OCI-LY7 (cell line): ENCODE results near the gene PGM3. TPM values are rescaled to one million over a fixed set of nuclear protein-coding genes. Genes with fewer than 3 reads are reported as not detected.

Experiments used
- BruUV-seq: library from RNA; stranded (reverse); fragments of 400-500 nt; replicated peaks from 2 replicates; lab custom pipeline; 2021; lab: Mats Ljungman, UMichigan
- CTCF ChIA-PET: fragments of 300-600 bp; sonication (Branson Sonifier 250); formaldehyde crosslinking; loops from one replicate; lab custom pipeline; 2022; ENCODE audit warnings: antibody characterized with exemption; ENCODE audit not compliant: unreplicated experiment; lab: Charles Lee
- POLR2A ChIA-PET: fragments of 300-600 bp; sonication (Branson Sonifier 250); formaldehyde crosslinking; loops from one replicate; lab custom pipeline; 2022; ENCODE audit warnings: antibody characterized with exemption; lab: Charles Lee
- DNase-seq: peaks from one replicate; pipeline ENCODE4 v3.0.0-alpha.2; 2015; ENCODE audit warnings: low spot score
- H2AFZ ChIP-seq: fragments of 200-600 bp; sonication (generic), shearing (Covaris generic); 2 replicates; pipeline ENCODE4 v1.6.1; 2014; ENCODE audit warnings: mild to moderate bottlenecking, antibody characterized with exemption, low read length, moderate library complexity
- H3K27ac ChIP-seq: fragments of 200-600 bp; sonication (generic); 2 replicates; pipeline ENCODE4 v1.5.1; 2014; ENCODE audit warnings: mixed run types, low read depth, mild to moderate bottlenecking, moderate library complexity, low read length, inconsistent platforms; ENCODE audit not compliant: poor library complexity, severe bottlenecking
- H3K36me3 ChIP-seq: fragments of 200-600 bp; sonication (generic); 2 replicates; pipeline ENCODE4 v1.6.1; 2014; ENCODE audit warnings: mild to moderate bottlenecking, antibody characterized with exemption, low read length, moderate library complexity, mixed read lengths; ENCODE audit not compliant: insufficient read depth
- H3K4me1 ChIP-seq: fragments of 200-600 bp; sonication (generic); 2 replicates; pipeline ENCODE4 v1.5.1; 2014; ENCODE audit warnings: mild to moderate bottlenecking, low read length; ENCODE audit not compliant: insufficient read depth, poor library complexity, severe bottlenecking
- H3K4me2 ChIP-seq: fragments of 200-600 bp; sonication (generic); 2 replicates; pipeline ENCODE4 v1.6.1; 2014; ENCODE audit warnings: mild to moderate bottlenecking, low read length
- H3K4me3 ChIP-seq: fragments of 200-600 bp; sonication (generic); 2 replicates; pipeline ENCODE4 v1.5.1; 2014; ENCODE audit warnings: mild to moderate bottlenecking, low read depth, low read length; ENCODE audit not compliant: poor library complexity, severe bottlenecking
- H3K79me2 ChIP-seq: fragments of 200-600 bp; sonication (generic); 2 replicates; pipeline ENCODE4 v1.6.1; 2016; ENCODE audit warnings: low read depth, mild to moderate bottlenecking, low read length, moderate library complexity, mixed read lengths; ENCODE audit not compliant: insufficient read depth
- H3K9me2 ChIP-seq: fragments of 200-600 bp; sonication (generic); 2 replicates; pipeline ENCODE4 v1.6.1; 2016; ENCODE audit warnings: mild to moderate bottlenecking, low read length, mixed read lengths; ENCODE audit not compliant: insufficient read depth
- H3K9me3 ChIP-seq: fragments of 200-600 bp; sonication (generic); 2 replicates; pipeline ENCODE4 v1.6.1; 2014; ENCODE audit warnings: mild to moderate bottlenecking, mixed run types, low read length, mixed read lengths
- H4K20me1 ChIP-seq: fragments of 200-600 bp; sonication (generic); 2 replicates; pipeline ENCODE4 v1.6.1; 2014; ENCODE audit warnings: mild to moderate bottlenecking, antibody characterized with exemption, low read length, moderate library complexity, mixed read lengths; ENCODE audit not compliant: insufficient read depth
- EZH2phosphoT487 ChIP-seq: fragments of 200-600 bp; sonication (generic); IDR thresholded peaks from 2 replicates; pipeline ENCODE4 v1.6.1; 2018; ENCODE audit warnings: low read depth, borderline replicate concordance, mild to moderate bottlenecking, mixed run types, antibody characterized with exemption, low read length, moderate library complexity, mixed read lengths
- intact Hi-C: fragments of 100-400 bp; cut with micrococcal nuclease; formaldehyde crosslinking; loops from one replicate; pipeline ENCODE4 v1.10.0; 2022; ENCODE audit not compliant: unreplicated experiment
- total RNA-seq, 2 experiments: library from RNA; depleted of rRNA in 1 of 2; stranded (reverse); fragments of >200 nt in 1 of 2; shearing (Covaris generic) in 1 of 2; gene quantifications; 2 replicates each; pipeline ENCODE4 v1.2.3, GENCODE V29; 2014 to 2022
- TF ChIP-seq, protein P1 (sequence below): fragments of 200-600 bp; sonication (generic); conservative IDR thresholded peaks from 2 replicates; pipeline ENCODE4 v1.5.1; 2014; ENCODE audit warnings: mild to moderate bottlenecking, antibody characterized with exemption, low read length, moderate library complexity, mixed read lengths

The PGM3 gene
- total RNA-seq, 2 experiments from 2014 or later: 17.5 to 37.4 TPM

GRCh38 chr6:83220121-83220520 lies 27.1 kb upstream of the PGM3 start:
- H2AFZ ChIP-seq: no peak overlapping the region
- no peaks in the 10 kb centered on the region for H3K36me3 ChIP-seq
- no peaks in the 10 kb centered on the region for H3K79me2 ChIP-seq
- no peaks in the 10 kb centered on the region for H3K4me1 ChIP-seq
- DNase-seq: no peak
- no peak overlapping the region for H3K27ac ChIP-seq
- ChIA-PET CTCF (no interaction called here), POLR2A (interaction anchor here (0.7 to 1.1 kb wide), 4 partner anchors 13 to 983 kb away, joined by 4 to 6 read pairs (median 5); no protein-coding TSS in a partner anchor)
- H3K4me3 ChIP-seq: no peak overlapping the region
- H4K20me1 ChIP-seq: no peaks in the 10 kb centered on the region
- no peaks in the 10 kb centered on the region for H3K9me2 ChIP-seq
- no peaks in the 10 kb centered on the region for H3K9me3 ChIP-seq
- BruUV-seq: no TSS peak
- no peak for TF ChIP-seq EZH2phosphoT487
- TF ChIP-seq, protein P1, sequence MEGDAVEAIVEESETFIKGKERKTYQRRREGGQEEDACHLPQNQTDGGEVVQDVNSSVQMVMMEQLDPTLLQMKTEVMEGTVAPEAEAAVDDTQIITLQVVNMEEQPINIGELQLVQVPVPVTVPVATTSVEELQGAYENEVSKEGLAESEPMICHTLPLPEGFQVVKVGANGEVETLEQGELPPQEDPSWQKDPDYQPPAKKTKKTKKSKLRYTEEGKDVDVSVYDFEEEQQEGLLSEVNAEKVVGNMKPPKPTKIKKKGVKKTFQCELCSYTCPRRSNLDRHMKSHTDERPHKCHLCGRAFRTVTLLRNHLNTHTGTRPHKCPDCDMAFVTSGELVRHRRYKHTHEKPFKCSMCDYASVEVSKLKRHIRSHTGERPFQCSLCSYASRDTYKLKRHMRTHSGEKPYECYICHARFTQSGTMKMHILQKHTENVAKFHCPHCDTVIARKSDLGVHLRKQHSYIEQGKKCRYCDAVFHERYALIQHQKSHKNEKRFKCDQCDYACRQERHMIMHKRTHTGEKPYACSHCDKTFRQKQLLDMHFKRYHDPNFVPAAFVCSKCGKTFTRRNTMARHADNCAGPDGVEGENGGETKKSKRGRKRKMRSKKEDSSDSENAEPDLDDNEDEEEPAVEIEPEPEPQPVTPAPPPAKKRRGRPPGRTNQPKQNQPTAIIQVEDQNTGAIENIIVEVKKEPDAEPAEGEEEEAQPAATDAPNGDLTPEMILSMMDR: no peak
- H3K4me2 ChIP-seq: no peak overlapping the region
- intact Hi-C loops: no loop called here

GRCh38 chr6:83218646-83219045 lies 25.6 kb upstream of the PGM3 start:
- BruUV-seq: no TSS peak
- TF ChIP-seq EZH2phosphoT487: no peak
- TF ChIP-seq, protein P1: no peak
- H3K4me3 ChIP-seq: no peak overlapping the region
- no peaks in the 10 kb centered on the region for H3K4me1 ChIP-seq
- H4K20me1 ChIP-seq: no peaks in the 10 kb centered on the region
- CTCF ChIA-PET: no interaction called here
- no peak overlapping the region for H3K4me2 ChIP-seq
- no peaks in the 10 kb centered on the region for H3K79me2 ChIP-seq
- H3K27ac ChIP-seq: no peak overlapping the region
- POLR2A ChIA-PET: no interaction called here
- intact Hi-C loops: loop anchor here (10.0 kb wide), 1 partner anchor 964 kb away; no protein-coding TSS in a partner anchor
- DNase-seq: no peak
- no peaks in the 10 kb centered on the region for H3K36me3 ChIP-seq
- no peaks in the 10 kb centered on the region for H3K9me2 ChIP-seq
- H3K9me3 ChIP-seq: no peaks in the 10 kb centered on the region
- H2AFZ ChIP-seq: no peak overlapping the region

DNA sequence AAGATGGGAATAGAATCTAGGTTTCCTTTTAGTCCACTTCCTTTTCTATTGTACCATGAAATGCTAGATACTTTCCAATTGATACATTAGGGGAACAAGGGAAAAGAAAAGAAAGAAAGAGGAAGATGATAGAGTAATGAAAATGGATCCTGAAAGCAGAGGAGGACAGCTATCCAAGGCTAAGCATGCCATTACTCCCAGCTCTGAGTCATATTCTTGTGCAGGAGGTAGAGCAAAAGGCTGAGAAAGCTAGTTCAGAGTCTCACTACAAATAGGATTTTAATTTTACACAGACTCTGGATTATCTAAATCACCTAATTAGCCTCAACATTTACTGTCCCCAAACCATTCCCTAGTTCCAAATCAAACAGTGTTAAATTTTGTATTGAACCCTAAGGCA lies 23.7 kb upstream of the PGM3 start:
- Histone ChIP-seq H3K27ac (no peak overlapping the region), H3K9me3 (no peaks in the 10 kb centered on the region), H4K20me1 (no peaks in the 10 kb centered on the region), H3K9me2 (no peaks in the 10 kb centered on the region), H3K4me1 (no peaks in the 10 kb centered on the region), H3K4me3 (no peak overlapping the region), H3K36me3 (no peaks in the 10 kb centered on the region), H3K4me2 (no peak overlapping the region), H2AFZ (no peak overlapping the region), H3K79me2 (no peaks in the 10 kb centered on the region)
- POLR2A ChIA-PET: interaction anchor here (1.0 to 3.9 kb wide), 4 partner anchors 22 to 150 kb away, joined by 3 to 32 read pairs (median 8); partner anchors contain the start of genes DOP1A and UBE3D
- DNase-seq: no peak
- CTCF ChIA-PET: interaction anchor here (1.1 to 2.2 kb wide), 2 partner anchors 150 to 151 kb away, joined by 3 to 15 read pairs; partner anchors contain the start of genes DOP1A and UBE3D
- BruUV-seq: no TSS peak
- TF ChIP-seq, protein P1: no peak
- no peak for TF ChIP-seq EZH2phosphoT487
- intact Hi-C loops: loop anchor here (10.0 kb wide), 1 partner anchor 962 kb away; no protein-coding TSS in a partner anchor
